NCI-H69 (cell line): ENCODE data around the gene MIAT.

ENCODE experiments used
- DNase-seq: peaks from one replicate; lab custom pipeline; 2025; lab: John Stamatoyannopoulos, UW

MIAT gene

GRCh38 chr22:26669060-26669481 is 11.7 kb downstream of the MIAT start:
- DNase-seq = peak; percentile 39

DNA sequence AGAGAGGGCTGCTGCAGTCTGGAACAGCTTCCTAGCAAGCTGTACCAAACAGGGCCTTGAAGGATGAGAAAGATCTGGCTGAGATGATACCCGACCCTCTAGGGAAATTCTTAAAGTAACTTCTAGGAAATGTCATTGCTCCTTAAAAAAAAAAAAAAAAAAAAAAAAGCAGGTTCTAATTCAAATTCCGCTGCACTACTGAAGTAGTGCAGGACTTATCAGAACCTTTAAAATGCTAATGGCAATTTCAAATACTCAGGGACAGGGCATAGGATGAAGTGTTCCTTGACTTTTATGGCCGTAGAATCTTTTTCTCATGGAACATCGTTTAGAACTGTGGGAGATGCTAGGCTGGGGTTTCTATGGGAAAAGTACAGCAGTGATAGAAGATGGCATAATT is 13.1 kb downstream of the MIAT start:
- DNase-seq = no peak

- DNase-seq = peak; percentile 48
Observed at GRCh38 chr22:26671317-26672059, 14.1 kb downstream of the MIAT start.

DNA sequence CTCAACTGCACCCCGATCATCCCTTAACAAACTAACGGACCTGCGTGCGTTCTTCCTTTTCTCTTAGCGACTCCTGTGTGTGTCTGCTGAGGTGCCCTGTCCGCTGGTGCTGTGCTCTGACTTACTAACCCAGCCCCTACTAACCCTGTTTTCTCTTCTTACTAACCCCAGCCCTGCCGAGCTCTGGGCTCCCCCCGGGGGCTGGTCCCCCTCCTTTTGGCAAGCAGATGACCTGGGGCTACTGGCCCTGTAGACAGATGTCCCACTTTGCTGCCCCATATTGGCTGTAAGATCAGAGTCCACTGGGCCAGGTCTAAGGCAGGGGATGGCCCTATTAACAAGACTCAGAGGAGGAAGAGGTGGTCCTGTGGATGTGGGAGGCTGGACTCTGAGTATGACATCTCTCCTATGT is 14.7 kb downstream of the MIAT start:
- DNase-seq = peak; percentile 54

GRCh38 chr22:26672590-26673468 is 15.4 kb downstream of the MIAT start:
- DNase-seq = peak; percentile 99

DNA sequence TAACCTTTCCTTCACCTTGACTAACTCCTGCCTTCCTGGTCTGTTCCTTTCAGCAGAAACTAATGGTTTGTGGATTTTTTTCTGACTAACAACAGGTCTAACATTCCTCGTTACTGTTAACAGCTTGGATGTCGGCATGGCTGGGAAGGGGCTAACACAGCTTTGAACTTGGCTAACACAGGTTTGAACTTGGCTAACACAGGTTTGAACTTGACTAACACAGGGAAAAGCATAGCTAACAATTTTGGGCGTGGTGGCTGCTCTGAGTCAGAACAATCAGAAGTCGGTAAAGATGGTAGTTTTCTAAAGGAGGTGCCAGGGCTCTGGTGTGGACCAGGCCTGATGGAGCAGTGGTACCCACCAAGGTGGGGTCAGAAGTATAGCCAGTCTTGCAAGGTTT is 16.1 kb downstream of the MIAT start:
- peak; percentile 49 for DNase-seq

GRCh38 chr22:26674211-26675190 is 17.1 kb downstream of the MIAT start:
- peak; percentile 48 for DNase-seq

GRCh38 chr22:26675687-26676268 is 18.4 kb downstream of the MIAT start:
- DNase-seq = peak; percentile 32

DNA sequence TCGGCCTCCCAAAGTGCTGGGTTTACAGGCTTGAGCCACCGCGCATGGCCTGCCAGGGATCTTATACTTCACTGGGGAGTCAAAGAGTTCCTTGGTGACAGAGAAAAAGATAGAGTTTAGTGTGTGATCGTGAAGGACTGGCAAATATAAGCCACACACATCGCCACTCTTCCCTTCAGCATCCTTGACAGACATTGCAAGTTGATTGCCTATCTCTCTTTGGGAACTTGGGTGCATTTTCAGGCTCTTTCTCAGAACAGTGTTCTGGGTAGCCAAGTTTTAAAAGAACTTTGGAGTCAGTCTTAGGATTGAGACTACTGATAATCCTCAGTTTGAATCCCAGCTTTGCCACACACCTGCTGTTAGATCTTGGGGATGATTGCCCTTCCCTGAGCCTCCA is 19.8 kb downstream of the MIAT start:
- no peak for DNase-seq

DNA sequence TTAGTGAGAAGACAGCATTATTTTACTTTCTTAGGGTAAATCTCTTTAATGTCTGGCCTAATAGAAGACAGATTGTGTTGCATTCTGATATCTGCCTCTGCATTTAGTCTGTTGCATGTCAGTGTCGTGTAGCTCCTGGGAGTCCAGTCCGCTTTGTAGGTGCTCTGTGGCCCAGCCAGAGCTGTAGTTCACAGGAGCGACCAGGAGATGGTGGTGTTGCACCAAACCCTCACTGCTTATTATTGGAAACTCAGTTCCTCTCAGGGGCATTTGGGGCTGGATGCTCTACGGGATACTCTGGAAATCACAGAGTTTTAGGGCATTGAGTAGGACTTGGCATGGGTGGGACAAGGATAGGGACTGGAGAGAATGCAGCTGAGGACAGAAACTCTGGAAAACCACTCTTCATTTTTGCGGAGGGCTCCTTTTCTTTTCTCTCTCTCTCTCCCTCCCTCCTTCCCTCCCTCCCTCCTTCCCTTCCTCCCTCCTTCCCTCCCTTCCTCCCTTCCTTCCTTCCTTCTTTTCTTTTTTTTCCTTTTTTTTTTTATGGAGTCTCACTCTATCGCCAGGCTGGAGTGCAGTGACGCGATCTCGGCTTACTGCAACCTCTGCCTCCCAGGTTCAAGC is 21.7 kb downstream of the MIAT start:
- peak; percentile 67 for DNase-seq

DNA sequence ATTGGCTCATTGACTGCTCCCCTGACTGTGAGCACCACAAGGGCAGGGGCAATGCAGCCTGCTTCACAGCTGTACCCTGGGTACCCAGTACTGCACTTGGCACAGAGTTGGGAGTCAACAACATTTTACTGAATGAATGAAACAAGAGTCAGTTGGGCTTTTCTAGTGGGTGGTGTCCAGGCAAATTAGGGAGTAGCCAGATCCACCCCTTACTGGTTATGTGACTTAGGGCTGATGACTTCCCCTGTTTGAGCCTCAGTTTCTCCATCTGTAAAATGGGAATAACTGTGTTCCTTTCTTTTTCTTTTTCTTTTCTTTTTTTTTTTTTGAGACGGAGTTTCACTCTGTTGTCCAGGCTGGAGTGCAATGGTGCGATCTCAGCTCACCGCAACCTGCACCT is 23.1 kb downstream of the MIAT start:
- DNase-seq = no peak

DNA sequence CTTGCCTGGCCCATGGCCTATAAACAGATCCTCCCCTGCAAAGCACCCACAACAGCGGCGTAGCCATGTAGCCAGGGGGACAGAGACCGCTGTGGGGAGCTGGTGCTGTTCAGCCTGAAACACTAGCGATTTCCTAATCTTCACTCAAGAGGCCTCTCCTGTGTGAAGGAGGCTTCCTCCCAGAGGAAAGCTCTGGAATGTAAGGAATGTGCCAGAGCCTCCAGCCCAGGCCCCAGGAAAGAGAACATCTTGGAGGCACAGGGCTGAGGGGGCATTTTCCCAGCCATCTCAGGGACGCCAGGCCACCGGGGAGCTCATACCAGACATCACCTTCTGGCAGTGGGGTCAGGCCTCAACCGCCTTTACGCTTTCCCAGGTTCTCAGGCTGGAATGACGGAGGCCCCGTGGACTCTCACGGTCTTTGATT is 24.0 kb downstream of the MIAT start:
- no peak for DNase-seq

- DNase-seq = no peak
Observed at GRCh38 chr22:26684168-26684567, 26.8 kb downstream of the MIAT start.

GRCh38 chr22:26685601-26686000 is 28.2 kb downstream of the MIAT start:
- DNase-seq = no peak

DNA sequence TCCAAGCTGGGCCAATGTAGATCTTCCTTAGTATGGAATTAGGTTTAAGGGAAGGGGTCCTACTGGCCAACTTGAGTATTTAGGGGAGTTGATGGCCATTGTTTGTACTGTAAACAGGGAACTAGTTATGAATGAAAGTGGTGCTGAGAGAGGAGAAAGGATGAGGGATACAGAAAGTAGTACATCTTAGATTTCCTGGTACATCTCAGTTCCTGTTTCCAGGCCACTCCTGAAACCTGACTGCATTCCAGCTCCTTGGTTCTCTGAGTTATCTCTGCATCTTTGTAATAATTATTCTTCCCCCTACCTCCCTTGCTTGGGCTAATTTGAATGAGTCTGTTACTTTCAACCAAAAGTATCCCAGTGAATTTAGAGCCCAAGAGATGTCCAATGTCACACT is 30.1 kb downstream of the MIAT start:
- no peak for DNase-seq

- DNase-seq = no peak
Observed at GRCh38 chr22:26689513-26690301, 32.3 kb downstream of the MIAT start.

GRCh38 chr22:26690654-26691376 is 33.4 kb downstream of the MIAT start:
- DNase-seq = no peak

- no peak for DNase-seq
Observed at GRCh38 chr22:26691377-26691716, 34.0 kb downstream of the MIAT start.

GRCh38 chr22:26692215-26692614 is 34.8 kb downstream of the MIAT start:
- no peak for DNase-seq

- no peak for DNase-seq
Observed at GRCh38 chr22:26697151-26697550, 39.8 kb downstream of the MIAT start.
